ENCODE measurements around the gene NAXD. TPM values are rescaled to one million over a fixed set of nuclear protein-coding genes. Genes with fewer than 3 reads are reported as not detected.

Gene NAXD
- total RNA-seq, 1 experiment from 2014 or later, result 15.1 TPM

GRCh38 chr13:110616103-110617101 is 1.1 kb downstream of the NAXD start:
- CTCF ChIA-PET, result no interaction called here
- in situ Hi-C loops (cut with HindIII; ENCODE audit: low pct_unique_long_range_greater_than_20kb, low sequenced_read_pairs), result no loop called here
- intact Hi-C loops (cut with micrococcal nuclease; ENCODE audit: unreplicated experiment), result no loop called here

GRCh38 chr13:110617321-110618072 is 2.2 kb downstream of the NAXD start:
- no peak overlapping the region; a peak in 1 of 4 replicates for H3K4me3 ChIP-seq (ENCODE audit: low read depth in 2 of 2, low read length in 2 of 2)
- no peak for DNase-seq (ENCODE audit: low read depth, low spot score)
- intact Hi-C loops (cut with micrococcal nuclease; ENCODE audit: unreplicated experiment), result no loop called here
- H3K36me3 ChIP-seq (ENCODE audit: control insufficient read depth, insufficient read depth, low read length), result no peaks in the 10 kb centered on the region
- no peaks in the 10 kb centered on the region for H3K9me3 ChIP-seq (ENCODE audit: control insufficient read depth, insufficient read depth, low read depth, low read length)
- H3K27ac ChIP-seq (ENCODE audit: low read length), result peak overlapping the region; percentile 17; the same call in 1 of the 2 replicates
- ChIA-PET CTCF (no interaction called here), POLR2A (no interaction called here)
- no TSS peak for BruUV-seq (replicated peaks)
- in situ Hi-C loops (cut with HindIII; ENCODE audit: low pct_unique_long_range_greater_than_20kb, low sequenced_read_pairs), result no loop called here
- no peaks in the 10 kb centered on the region for H3K27me3 ChIP-seq (ENCODE audit: control insufficient read depth, insufficient read depth, low read length)
- no peak for ATAC-seq
- H3K4me1 ChIP-seq (ENCODE audit: control insufficient read depth, insufficient read depth, low read length), result peaks cover 10% of the 10 kb centered on the region
- TF ChIP-seq POLR2AphosphoS5 (IDR thresholded peaks at IDR 0.05; ENCODE audit: low read depth, low read length) (no peak), TCF7L2 (IDR thresholded peaks at IDR 0.05; ENCODE audit: low read depth, low read length) (no peak), SIN3A (IDR thresholded peaks at IDR 0.05; ENCODE audit: borderline replicate concordance, insufficient read depth, low read depth, low read length) (no peak), CTCF (IDR thresholded peaks at IDR 0.05) (no peak)
- TF ChIP-seq, protein P1, sequence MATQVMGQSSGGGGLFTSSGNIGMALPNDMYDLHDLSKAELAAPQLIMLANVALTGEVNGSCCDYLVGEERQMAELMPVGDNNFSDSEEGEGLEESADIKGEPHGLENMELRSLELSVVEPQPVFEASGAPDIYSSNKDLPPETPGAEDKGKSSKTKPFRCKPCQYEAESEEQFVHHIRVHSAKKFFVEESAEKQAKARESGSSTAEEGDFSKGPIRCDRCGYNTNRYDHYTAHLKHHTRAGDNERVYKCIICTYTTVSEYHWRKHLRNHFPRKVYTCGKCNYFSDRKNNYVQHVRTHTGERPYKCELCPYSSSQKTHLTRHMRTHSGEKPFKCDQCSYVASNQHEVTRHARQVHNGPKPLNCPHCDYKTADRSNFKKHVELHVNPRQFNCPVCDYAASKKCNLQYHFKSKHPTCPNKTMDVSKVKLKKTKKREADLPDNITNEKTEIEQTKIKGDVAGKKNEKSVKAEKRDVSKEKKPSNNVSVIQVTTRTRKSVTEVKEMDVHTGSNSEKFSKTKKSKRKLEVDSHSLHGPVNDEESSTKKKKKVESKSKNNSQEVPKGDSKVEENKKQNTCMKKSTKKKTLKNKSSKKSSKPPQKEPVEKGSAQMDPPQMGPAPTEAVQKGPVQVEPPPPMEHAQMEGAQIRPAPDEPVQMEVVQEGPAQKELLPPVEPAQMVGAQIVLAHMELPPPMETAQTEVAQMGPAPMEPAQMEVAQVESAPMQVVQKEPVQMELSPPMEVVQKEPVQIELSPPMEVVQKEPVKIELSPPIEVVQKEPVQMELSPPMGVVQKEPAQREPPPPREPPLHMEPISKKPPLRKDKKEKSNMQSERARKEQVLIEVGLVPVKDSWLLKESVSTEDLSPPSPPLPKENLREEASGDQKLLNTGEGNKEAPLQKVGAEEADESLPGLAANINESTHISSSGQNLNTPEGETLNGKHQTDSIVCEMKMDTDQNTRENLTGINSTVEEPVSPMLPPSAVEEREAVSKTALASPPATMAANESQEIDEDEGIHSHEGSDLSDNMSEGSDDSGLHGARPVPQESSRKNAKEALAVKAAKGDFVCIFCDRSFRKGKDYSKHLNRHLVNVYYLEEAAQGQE (IDR thresholded peaks at IDR 0.05; ENCODE audit: insufficient read depth in 1 of 2, low read depth in 2 of 2, low read length in 1 of 2), result no peak

More at GRCh38 chr13:110616103-110617101, 1.1 kb downstream of the NAXD start:
- Histone ChIP-seq H3K4me1 (ENCODE audit: control insufficient read depth, insufficient read depth, low read length) (peaks cover 12% of the 10 kb centered on the region), H3K36me3 (ENCODE audit: control insufficient read depth, insufficient read depth, low read length) (no peaks in the 10 kb centered on the region), H3K27me3 (ENCODE audit: control insufficient read depth, insufficient read depth, low read length) (no peaks in the 10 kb centered on the region), H3K9me3 (ENCODE audit: control insufficient read depth, insufficient read depth, low read depth, low read length) (no peaks in the 10 kb centered on the region), H3K27ac (ENCODE audit: low read length) (peak overlapping the region; percentile 74), H3K4me3 (ENCODE audit: low read depth in 2 of 2, low read length in 2 of 2) (peak overlapping the region; percentile 72 to 75)
- TSS peak; percentile 68 for BruUV-seq (replicated peaks)
- POLR2A ChIA-PET, result interaction anchor here (0.6 kb wide), 2 partner anchors 98 to 113 kb away, joined by 3 to 8 read pairs; no protein-coding TSS in a partner anchor
- ATAC-seq, result peak; percentile 49
- TF ChIP-seq TCF7L2 (IDR thresholded peaks at IDR 0.05; ENCODE audit: low read depth, low read length) (no peak), SIN3A (IDR thresholded peaks at IDR 0.05; ENCODE audit: borderline replicate concordance, insufficient read depth, low read depth, low read length) (no peak), POLR2AphosphoS5 (IDR thresholded peaks at IDR 0.05; ENCODE audit: low read depth, low read length) (no peak)
- no peak for DNase-seq (ENCODE audit: low read depth, low spot score)

Data from Panc1 (cell line).